HUES6 (cell line): ENCODE data around the gene HOMER1.

Source experiments
- H3K27ac ChIP-seq: 2 replicates; pipeline ENCODE4 v1.7.0; 2013; ENCODE audit warnings: low read depth, mild to moderate bottlenecking, low read length, inconsistent platforms
- H3K27me3 ChIP-seq: 2 replicates; pipeline ENCODE4 v1.6.1; 2013; ENCODE audit warnings: low read length; ENCODE audit not compliant: control insufficient read depth, insufficient read depth
- H3K36me3 ChIP-seq: 2 replicates; pipeline ENCODE4 v1.6.1; 2013; ENCODE audit warnings: low read length; ENCODE audit not compliant: control insufficient read depth, insufficient read depth
- H3K4me1 ChIP-seq: 2 replicates; pipeline ENCODE4 v1.6.1; 2013; ENCODE audit warnings: low read length; ENCODE audit not compliant: control insufficient read depth, insufficient read depth
- H3K4me3 ChIP-seq: 2 replicates; pipeline ENCODE4 v1.5.1; 2013; ENCODE audit warnings: low read depth, low read length
- H3K9ac ChIP-seq: one replicate; pipeline ENCODE4 v1.6.1; 2013; ENCODE audit warnings: mild to moderate bottlenecking, low read length
- H3K9me3 ChIP-seq: 2 replicates; pipeline ENCODE4 v1.6.1; 2013; ENCODE audit warnings: low read depth, low read length; ENCODE audit not compliant: control insufficient read depth, insufficient read depth

HOMER1 gene

GRCh38 chr5:79488058-79488457 is 25.9 kb downstream of the HOMER1 start:
- no peaks in the 10 kb centered on the region for H3K9me3 ChIP-seq
- H3K27me3 ChIP-seq, result no peaks in the 10 kb centered on the region
- H3K4me3 ChIP-seq, result no peak overlapping the region
- H3K9ac ChIP-seq, result no peak overlapping the region
- H3K27ac ChIP-seq, result no peak overlapping the region
- 0 out of 2 replicates have a peak, but pooled peaks cover 7% of the 10 kb centered on the region for H3K4me1 ChIP-seq
- H3K36me3 ChIP-seq, result no peaks in the 10 kb centered on the region

GRCh38 chr5:79487251-79487650 is 26.7 kb downstream of the HOMER1 start:
- Histone ChIP-seq H3K36me3 (no peaks in the 10 kb centered on the region), H3K9me3 (no peaks in the 10 kb centered on the region), H3K27ac (no peak overlapping the region), H3K4me1 (0 out of 2 replicates have a peak, but pooled peaks cover 7% of the 10 kb centered on the region), H3K4me3 (no peak overlapping the region), H3K9ac (no peak overlapping the region), H3K27me3 (no peaks in the 10 kb centered on the region)

GRCh38 chr5:79486116-79486515 is 27.8 kb downstream of the HOMER1 start:
- H3K4me3 ChIP-seq, result no peak overlapping the region
- H3K9ac ChIP-seq, result no peak overlapping the region
- no peaks in the 10 kb centered on the region for H3K27me3 ChIP-seq
- H3K27ac ChIP-seq, result no peak overlapping the region
- H3K4me1 ChIP-seq, result 0 out of 2 replicates have a peak, but pooled peaks cover 5% of the 10 kb centered on the region
- H3K36me3 ChIP-seq, result no peaks in the 10 kb centered on the region
- no peaks in the 10 kb centered on the region for H3K9me3 ChIP-seq

- Histone ChIP-seq H3K36me3 (no peaks in the 10 kb centered on the region), H3K9ac (no peak overlapping the region), H3K4me3 (no peak overlapping the region), H3K4me1 (0 out of 2 replicates have a peak, but pooled peaks cover 4% of the 10 kb centered on the region), H3K9me3 (no peaks in the 10 kb centered on the region), H3K27me3 (no peaks in the 10 kb centered on the region), H3K27ac (no peak overlapping the region)
These were observed 29.2 kb downstream of the HOMER1 start for GRCh38 chr5:79484731-79485130.

GRCh38 chr5:79481574-79481973 is 32.4 kb downstream of the HOMER1 start:
- Histone ChIP-seq H3K9me3 (no peaks in the 10 kb centered on the region), H3K4me1 (peaks cover 21% of the 10 kb centered on the region; the same call in 1 of the 2 replicates), H3K27me3 (no peaks in the 10 kb centered on the region), H3K27ac (no peak overlapping the region), H3K4me3 (no peak overlapping the region), H3K36me3 (no peaks in the 10 kb centered on the region), H3K9ac (no peak overlapping the region)

GRCh38 chr5:79480991-79481390 is 32.9 kb downstream of the HOMER1 start:
- Histone ChIP-seq H3K4me1 (peaks cover 26% of the 10 kb centered on the region; the same call in 1 of the 2 replicates), H3K4me3 (no peak overlapping the region), H3K36me3 (no peaks in the 10 kb centered on the region), H3K27ac (no peak overlapping the region), H3K9ac (no peak overlapping the region), H3K9me3 (no peaks in the 10 kb centered on the region), H3K27me3 (no peaks in the 10 kb centered on the region)

GRCh38 chr5:79475152-79475466 is 38.8 kb downstream of the HOMER1 start:
- no peak overlapping the region for H3K9ac ChIP-seq
- no peak overlapping the region for H3K4me3 ChIP-seq
- H3K27ac ChIP-seq, result no peak overlapping the region
- no peaks in the 10 kb centered on the region for H3K9me3 ChIP-seq
- H3K27me3 ChIP-seq, result no peaks in the 10 kb centered on the region
- no peaks in the 10 kb centered on the region for H3K36me3 ChIP-seq
- peaks cover 47% of the 10 kb centered on the region for H3K4me1 ChIP-seq

- H3K36me3 ChIP-seq, result no peaks in the 10 kb centered on the region
- H3K27ac ChIP-seq, result no peak overlapping the region
- H3K4me1 ChIP-seq, result peaks cover 47% of the 10 kb centered on the region
- no peak overlapping the region for H3K4me3 ChIP-seq
- no peaks in the 10 kb centered on the region for H3K9me3 ChIP-seq
- H3K9ac ChIP-seq, result no peak overlapping the region
- H3K27me3 ChIP-seq, result no peaks in the 10 kb centered on the region
These were observed 39.4 kb downstream of the HOMER1 start for GRCh38 chr5:79474367-79475151.

GRCh38 chr5:79471556-79471955 is 42.4 kb downstream of the HOMER1 start:
- H3K27me3 ChIP-seq, result no peaks in the 10 kb centered on the region
- H3K4me3 ChIP-seq, result no peak overlapping the region
- H3K36me3 ChIP-seq, result no peaks in the 10 kb centered on the region
- no peak overlapping the region for H3K27ac ChIP-seq
- H3K9ac ChIP-seq, result no peak overlapping the region
- no peaks in the 10 kb centered on the region for H3K9me3 ChIP-seq
- peaks cover 30% of the 10 kb centered on the region for H3K4me1 ChIP-seq

- no peaks in the 10 kb centered on the region for H3K36me3 ChIP-seq
- H3K9me3 ChIP-seq, result no peaks in the 10 kb centered on the region
- H3K4me1 ChIP-seq, result peaks cover 16% of the 10 kb centered on the region
- H3K4me3 ChIP-seq, result no peak overlapping the region
- H3K27ac ChIP-seq, result no peak overlapping the region
- H3K9ac ChIP-seq, result no peak overlapping the region
- no peaks in the 10 kb centered on the region for H3K27me3 ChIP-seq
These were observed 49.1 kb downstream of the HOMER1 start for GRCh38 chr5:79464695-79465332.

GRCh38 chr5:79464278-79464677 is 49.7 kb downstream of the HOMER1 start:
- Histone ChIP-seq H3K9ac (no peak overlapping the region), H3K4me3 (no peak overlapping the region), H3K4me1 (peaks cover 16% of the 10 kb centered on the region), H3K9me3 (no peaks in the 10 kb centered on the region), H3K27ac (no peak overlapping the region), H3K27me3 (no peaks in the 10 kb centered on the region), H3K36me3 (no peaks in the 10 kb centered on the region)
